CMK (cell line): ENCODE results near the gene RCAN1.

Source experiments
- DNase-seq: peaks from one replicate; pipeline ENCODE4 v3.0.0-alpha.2; 2010; ENCODE audit warnings: low read depth

The RCAN1 gene

DNA sequence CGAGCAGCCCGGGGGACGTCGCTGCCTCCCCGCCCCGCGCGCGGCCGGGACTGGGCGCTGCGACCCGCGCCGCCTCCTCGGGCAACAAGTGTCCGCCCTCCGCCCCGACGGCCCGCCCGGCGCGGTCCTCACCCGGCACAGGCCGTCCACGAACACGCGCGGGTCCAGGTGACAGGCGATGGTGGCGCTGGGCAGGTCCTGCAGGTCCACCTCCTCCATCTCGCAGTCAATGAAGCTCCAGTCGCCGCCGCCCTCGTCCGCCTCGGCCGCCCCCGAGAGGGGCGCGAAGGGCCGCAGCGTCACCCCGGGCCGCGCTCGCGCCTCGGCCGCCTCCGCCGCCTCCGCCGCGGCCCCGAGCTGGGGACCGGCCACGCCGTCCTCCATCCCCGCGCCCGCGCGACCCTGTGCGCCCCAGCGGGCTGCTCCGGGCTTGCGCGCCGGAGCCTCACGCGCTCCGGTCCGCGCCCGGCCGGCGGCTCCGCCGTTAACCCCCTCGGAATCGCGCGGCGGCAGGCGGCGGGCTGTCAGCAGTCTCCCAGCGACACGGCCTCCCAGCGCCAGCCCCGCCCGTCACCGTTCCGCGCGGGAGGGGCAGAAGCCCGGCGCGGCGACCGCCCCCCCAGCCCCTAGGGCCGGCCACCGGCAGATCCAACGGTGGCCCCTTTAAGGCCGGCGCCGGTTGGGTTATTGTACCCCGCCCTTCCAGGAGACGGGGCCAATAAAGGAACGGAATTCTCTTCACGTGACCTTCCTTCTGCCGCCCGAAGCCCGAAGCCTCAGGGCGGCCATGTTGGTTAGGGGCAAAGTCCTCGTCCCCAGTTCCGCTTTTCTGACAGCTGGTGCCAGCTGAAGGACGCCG lies at the start of gene RCAN1:
TSS of gene RCAN1 (minus strand) at position 486 of the 859 bp plus-strand sequence. CDS start at position 384, 102 bp downstream.
- peak; percentile 83 for DNase-seq

DNA sequence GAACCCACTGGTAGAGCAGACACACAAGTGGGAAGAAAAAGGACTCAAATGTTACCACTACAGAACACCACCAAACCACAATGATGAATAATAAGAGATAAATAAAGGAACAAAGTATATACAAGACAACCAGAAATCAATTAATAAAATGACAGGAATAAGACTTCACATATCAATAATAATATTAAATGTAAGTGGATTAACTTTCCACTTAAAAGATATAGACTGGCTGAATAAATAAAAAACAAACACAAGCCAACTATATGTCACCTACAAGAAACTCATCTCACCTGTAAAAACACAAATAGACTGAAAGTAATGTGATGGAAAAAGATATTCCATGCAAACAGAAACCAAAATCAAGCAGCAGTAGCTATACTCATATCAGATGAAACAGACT lies 46.9 kb upstream of the RCAN1 start:
- no peak for DNase-seq

DNA sequence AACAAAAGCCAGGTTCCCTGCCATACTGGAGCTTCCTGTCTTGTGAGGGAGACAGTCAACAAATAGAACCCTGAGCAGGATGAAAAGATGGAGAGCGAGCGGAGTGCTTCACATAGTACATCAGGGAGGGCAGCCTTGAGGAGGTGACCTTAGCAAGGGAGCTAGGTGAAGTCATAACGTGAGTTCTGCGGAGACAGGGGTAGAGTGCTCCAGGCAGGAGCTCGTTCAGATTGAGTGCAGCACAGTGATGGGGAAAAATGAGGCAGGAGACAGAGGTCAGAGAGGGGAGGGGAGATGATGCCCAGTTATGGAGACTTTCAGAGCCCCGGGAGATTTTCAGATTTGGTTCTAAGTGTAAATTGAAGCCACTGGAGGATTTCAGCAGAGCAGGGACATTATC lies 38.6 kb upstream of the RCAN1 start:
- no peak for DNase-seq

DNA sequence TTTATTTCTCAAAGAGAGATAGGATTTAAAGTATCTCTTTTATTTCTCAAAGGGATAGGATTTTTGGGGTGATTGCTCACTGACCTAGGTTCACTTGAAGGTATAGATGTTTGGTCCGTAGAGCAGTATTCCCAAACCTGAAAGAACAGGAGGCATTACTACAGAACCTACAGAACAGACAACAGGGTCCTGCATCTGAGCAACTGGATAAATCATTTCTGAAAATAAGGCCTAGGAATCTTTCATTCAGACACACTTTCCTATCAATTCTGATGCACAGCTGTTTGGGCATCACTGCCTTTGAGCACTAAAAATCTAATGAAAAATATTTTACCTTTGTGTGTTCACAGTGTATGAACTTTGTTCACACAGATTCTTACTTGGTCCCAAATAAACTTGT lies 36.7 kb upstream of the RCAN1 start:
- DNase-seq: no peak

DNA sequence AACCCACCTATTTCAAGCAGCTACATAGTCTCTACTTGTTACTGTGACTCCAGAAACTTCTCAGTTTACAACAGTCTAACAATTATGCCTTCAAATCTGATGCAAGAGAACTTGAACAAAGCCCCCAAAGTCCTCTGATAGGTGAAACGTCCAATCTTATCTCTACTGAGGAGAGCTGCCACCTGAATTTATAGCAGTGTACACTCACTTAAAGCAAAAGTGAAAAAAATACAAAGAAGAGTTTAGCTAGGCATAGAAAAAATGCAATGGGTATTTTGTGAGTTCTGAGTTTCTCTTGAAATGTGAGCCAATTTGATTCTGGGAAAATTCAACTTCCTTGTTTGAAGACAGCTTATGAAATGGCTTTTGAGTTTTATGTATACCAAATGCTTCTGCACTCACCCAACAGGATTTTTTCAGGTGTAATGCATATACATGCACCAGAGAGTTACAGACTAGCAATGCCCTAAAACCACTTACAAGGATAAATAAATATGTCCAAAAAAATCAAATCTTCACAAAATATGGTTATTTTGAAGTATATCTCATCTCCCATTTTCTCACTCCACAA lies 36.0 kb upstream of the RCAN1 start:
- no peak for DNase-seq

DNA sequence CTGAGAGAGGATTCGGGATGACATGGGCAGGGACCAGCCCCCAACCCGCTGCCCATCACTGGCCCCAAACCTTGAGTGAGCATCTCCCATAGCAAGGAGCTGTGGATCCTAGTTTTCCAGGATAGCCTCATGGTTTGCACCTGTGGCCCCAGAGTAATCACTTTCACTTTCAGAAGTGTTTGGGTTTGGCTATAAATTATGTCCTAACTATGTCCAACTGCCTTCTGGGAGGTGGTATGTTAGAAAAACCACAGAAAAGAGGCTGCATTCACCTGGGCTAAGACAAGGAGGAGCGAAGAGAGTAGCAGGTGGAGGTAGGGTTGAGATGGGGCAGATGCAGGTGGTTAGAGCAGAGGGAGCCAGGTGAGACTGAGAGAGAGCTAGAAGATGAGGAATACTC lies 34.5 kb upstream of the RCAN1 start:
- DNase-seq: no peak

DNA sequence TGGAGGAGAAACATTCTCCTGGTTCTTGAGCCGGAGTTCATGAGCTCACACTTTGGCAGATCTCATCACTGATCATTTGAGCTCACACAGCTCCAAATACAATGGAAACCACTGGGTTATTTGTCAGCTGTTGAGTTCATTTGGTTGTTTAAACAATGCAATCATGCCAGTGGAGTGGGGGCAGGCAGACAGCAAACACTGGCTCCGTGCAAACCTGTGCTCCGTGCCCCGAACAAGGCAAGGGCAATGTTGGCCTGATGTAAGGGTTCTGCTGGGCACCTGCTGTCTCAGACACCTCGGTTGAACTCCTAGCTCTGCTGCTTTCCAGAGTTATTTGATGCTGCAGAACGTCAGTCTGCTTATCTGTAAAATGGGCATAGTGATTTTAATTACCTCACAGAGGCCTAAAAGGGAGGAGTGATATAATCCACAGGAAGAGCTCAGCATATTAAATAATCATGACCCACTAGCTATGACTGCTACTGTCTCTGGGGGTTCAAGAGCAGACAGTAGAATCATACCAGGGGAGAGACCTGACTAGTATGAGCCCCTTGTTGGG lies 33.9 kb upstream of the RCAN1 start:
- no peak for DNase-seq

DNA sequence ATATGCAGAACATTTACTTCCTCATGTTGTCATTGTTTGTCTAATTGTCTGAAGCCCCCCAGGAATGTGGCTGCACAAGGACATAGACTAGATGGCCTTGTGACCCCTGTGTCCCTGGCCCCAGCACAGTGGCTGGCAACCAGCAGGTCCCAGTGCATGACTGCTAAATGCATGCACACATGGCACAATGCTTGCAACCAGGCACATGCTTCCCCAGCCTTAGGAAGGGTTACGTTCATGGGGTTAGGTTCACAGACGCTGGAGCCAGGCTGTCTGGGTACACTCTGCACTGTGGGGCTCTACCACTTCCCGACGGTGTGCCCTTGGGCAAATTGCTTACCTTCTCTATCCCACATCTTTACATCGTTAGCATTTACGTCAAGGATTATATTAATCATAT lies 32.6 kb upstream of the RCAN1 start:
- no peak for DNase-seq

DNA sequence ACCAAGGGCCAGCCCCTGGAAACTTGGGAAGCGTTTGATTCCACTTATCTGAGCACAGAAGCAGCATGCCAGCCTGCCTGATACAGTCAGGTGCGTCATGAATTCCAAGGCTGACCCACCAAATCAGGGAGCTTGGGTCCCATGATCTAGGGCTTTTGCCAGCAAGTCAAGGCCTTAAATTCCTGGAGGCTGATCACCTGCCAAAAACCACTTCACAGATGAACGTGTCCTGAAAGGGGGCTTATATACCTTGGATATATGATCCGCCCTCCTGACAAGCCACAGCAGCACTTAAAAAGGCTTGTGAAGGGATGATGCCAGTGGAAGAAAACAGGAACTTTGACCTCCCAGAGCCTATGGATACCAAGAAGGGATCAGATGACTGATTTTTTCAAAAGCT lies 29.9 kb upstream of the RCAN1 start:
- no peak for DNase-seq

DNA sequence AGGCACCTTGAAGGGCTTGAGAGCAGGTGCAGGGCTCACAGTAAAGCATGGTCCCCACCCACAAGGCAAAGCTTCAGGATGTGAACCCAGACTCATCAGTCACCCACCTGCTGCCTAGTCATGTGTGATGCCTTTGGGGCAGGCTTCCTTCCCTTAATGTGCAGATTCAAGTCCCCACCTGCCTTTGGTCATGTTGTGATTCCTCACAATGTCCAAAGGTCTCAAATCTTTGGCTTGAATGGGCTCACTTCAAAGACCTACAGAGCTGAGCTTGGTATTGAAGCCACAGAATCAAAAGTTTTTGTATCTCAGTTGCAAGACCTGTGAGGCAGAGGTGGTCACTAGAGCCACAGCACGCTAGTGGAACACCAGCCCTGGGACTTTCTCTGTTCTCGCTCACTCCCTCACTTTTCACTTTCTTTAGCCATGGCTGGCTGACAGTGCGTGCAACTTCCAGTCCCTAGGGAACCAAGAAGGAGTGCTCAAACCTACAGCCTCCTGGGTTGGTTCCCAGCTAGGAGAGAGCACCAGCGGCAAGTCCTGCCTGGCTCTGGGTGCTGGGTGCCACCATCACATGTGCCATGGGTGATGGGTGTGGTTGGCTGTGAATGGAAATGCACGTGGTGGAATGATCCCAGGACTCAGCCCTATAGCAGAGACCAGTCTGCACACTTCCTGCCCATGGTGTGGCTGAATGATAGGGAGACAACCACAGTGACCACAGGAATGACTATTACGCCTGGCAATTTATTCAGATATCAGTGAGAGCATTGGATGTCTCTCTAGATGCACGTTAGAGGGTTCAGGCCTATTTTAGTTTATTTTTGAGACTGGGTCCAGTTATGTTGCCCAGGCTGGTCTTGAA lies 27.5 kb upstream of the RCAN1 start:
- peak; percentile 84 for DNase-seq

DNA sequence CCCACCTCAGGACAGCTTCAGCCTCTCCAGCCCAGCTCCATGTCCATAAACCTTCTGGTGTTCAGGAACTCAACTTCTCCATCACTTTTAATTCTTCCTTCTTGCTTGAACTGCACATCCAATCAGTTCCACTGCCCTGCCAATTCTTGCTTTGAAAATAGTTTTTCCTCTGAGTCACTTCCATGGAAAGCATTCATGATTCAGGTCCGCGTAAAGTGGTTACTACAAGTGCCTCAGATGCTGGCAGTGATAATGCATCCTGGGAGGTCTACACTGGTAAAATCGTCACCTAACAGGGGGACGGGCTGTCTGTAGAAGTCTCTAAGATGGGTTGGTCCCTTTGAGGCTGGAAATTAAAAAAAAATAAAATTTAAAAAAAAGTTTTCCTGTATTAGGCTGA lies 25.9 kb upstream of the RCAN1 start:
- no peak for DNase-seq

DNA sequence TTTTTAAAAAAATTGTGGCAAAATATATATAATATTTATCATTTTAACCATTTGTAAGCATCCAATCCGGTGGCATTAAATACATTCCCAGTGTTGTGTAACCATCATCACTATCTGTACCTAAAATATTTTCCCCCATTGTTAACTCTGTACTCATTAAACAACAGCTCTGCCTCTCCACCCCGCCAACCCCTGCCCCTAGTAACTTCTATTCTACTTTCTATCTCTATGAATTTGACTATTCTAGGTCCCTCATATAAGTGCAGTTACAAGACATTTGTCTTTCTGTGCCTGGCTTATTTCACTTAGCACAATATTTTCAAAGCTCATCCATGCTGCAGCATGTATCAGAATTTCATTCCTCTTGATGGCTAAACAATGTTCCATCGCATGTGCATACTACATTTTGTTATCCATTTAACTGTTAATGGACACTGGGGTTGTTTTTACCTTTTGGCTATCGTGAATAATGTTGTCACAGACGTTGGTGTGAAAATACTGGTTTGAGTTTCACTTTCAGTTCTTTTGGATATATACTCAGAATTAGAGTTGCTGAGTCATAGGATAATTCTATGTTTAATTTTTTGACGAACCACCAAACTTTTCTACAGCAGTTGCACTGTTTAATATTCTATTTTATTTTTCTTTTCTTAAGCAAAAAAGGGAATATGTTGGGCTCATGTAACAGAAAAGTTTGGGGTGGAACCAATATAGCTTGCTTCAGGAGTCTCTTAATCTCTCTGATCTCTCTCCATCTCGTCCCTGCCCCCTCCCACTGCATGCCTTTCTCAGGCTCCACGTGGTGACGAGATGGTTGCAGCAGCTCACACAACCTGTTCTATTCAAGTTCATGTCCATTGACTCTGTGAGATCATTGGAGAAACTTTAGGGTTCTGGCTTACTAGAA lies 25.2 kb upstream of the RCAN1 start:
- DNase-seq: no peak

DNA sequence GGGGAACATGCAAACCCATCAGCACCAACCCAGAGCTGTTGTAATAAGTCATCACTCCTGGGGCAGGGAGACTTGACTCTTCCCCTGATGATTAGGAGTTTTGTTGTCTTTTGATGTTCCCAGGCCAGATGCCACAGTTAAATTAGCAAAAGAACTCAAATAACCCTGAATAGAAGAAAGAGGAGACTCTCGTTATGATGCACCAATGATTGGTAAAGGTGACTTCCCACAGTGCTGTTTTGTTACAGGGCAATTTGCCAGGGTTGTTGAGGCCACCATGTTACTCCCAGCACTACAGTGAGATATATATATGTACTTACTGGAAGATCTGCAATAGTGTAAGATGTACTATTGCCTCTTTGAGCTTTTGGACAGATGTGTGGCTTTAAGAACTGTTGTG lies 24.3 kb upstream of the RCAN1 start:
- DNase-seq: no peak

DNA sequence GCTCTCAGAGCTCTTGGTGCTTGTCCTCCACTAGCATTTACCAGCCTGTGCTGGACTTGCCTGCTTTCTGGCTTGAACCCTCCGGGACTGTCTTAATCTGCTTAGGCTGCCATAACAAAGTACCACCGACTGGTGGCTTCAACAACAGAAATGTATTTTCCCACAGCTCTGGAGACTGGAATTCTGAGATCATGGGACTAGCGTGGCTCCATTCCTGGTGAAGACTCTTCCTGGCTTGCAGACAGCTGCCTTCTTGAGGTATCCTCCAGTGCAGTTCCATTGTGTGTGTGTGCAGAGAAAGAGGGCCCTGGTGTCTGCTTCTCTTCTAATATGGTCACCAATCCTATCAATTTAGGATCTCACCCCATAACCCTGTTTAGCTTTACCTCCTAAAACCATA lies 22.0 kb upstream of the RCAN1 start:
- DNase-seq: no peak

DNA sequence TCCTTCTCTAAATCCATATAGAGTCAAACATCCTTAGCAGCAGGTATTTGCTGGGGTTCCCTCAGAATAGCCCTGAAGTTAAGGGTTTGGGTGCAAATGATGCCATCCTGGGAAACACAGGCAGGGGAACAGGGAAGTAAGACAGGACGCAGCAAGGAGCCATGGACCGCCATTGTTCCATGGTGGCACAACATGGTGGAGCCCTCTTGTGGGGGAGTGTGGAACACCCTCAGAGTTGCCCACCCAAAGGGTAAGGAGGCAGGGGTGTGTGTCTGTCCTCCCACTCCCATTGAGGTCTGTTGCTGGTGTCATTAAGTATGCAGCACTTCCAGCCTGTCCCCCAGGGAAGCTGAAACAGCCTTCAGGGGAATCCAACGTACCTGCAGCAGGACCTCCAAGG lies 20.4 kb upstream of the RCAN1 start:
- DNase-seq: no peak

DNA sequence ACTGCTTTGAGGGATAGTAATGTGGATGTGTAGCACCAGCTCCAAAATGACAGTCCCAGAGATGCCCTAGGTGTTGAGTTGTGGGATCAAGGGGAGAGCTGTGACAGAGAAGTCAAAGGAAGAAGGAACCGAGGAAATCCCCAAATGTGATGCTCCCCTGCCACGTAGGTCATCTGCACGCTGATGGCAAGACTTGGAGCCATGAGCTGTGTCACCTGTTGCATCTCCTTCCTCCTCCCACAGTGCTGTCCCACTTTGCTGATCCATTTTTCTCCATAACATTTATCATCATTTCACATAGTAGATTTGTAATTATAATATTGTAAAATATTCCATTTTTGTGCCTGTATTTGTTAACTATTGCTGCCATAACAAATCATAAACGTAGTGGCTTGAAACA lies 17.6 kb upstream of the RCAN1 start:
- DNase-seq: no peak

DNA sequence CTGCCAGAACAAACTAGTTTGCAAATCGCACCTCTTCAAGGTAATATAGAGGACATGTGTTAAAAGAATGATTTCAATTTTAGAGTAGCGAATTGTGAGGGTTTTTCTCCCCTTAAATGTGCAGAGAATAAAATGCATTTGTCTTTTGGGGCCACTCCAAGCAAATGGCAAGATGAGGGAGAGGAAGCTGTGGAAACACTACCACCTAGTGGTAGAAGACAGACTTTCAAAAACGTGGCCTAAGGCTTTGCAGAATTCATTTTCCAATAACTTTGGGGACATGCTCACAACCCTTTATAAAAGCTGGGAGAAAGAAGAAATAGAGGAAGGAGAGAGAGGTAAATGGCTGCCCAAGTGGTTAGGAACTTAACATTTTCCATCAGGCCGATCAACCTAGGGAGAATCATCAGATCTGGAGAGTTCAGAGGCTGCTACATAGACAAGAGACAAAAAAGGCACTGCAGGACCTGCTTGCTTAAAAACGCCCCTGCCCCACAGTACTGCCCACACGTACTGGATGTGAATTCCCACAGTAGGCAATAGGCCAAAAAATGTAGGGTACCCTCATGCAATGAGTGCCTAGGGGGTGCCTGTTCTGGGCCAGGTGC lies 15.7 kb upstream of the RCAN1 start:
- no peak for DNase-seq

DNA sequence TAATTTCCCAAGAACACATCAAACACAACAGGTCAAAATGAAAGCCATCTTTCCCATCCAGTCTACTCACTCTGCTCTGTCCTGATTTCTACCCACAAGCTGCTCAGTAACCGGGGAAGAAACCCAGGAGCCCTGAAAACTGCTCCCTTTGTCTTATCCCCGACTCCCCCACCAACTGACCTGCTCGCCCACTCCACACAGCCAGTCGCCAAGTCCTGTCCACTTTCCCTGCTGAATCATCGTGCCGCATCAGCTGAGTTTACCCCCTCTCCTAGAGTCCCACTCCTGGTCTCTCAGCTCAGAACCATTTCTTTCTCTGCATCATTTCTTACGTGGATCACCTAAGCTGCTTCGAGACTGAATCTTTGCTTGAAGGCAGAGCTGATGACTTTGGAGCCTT lies 11.2 kb upstream of the RCAN1 start:
- DNase-seq: no peak

DNA sequence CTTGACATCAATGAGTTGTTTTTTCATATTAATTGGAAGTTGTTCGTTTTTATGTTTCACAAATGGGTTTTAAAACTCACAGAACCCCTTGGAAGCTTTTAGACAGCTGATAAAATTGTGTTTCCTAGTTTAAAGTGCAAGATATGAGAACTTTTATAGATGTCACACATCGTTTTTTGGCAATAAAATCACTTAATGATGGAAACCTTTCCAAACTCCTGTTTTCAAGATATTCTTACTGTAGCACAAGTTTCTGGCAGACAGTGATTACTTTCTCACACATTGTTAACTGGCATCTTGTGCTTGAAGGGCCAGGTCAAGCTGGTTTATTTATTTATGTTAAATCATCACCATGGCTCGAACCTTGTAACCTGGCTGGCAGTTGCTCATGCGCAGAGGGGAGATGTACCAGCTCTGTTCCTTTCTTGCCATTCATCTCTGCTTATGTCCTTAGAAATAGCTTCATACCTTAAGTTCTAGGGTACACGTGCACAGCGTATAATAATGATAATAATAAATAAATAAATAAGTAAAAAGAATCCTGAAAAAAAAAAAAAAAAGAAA lies 10.2 kb upstream of the RCAN1 start:
- DNase-seq: no peak

DNA sequence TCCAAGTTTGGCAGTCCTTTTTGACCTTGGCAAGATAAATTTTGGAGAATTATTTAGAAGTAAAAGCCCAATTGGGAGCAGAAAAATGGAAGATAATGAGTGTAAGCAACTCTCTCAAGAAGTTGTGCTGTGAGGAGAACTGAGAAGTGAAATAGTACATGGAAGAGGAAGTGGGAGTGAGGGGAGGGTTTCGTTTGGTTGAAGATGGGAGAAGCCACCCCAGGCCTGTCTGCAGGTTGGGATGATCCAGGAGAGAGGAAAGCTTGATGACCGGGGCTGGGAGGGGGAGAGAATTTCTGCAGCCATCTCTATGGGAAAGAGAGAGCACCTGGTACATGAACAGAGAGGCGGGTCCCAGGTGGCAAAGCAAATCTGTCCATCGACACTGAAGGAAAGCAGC lies 8.6 kb upstream of the RCAN1 start:
- no peak for DNase-seq
